Transverse colon (tissue), 4 donors: Measurements from ENCODE around the gene UBE4A. TPM values are rescaled to one million over a fixed set of nuclear protein-coding genes. Genes with fewer than 3 reads are reported as not detected.

Experiments
- DNase-seq: peaks from one replicate; pipeline ENCODE4 v3.0.0-alpha.2; 2019
- H3K27ac ChIP-seq, 4 donors: fragments of 200-600 bp; sonication (generic); 2 replicates each; pipeline ENCODE4 v1.5.1; 2016 to 2018; ENCODE audit warnings: inconsistent platforms in 4 of 4
- H3K27me3 ChIP-seq: fragments of 200-600 bp; sonication (generic); 2 replicates; pipeline ENCODE4 v1.5.1; 2017; ENCODE audit warnings: inconsistent platforms
- H3K36me3 ChIP-seq, 4 donors: fragments of 200-600 bp; sonication (generic); 2 replicates each; pipeline ENCODE4 v1.5.1; 2017 to 2019; ENCODE audit warnings: inconsistent platforms in 4 of 4
- H3K4me1 ChIP-seq, 4 donors: fragments of 200-600 bp; sonication (generic); 2 replicates each; pipeline ENCODE4 v1.5.1; 2017 to 2020; ENCODE audit warnings: inconsistent platforms in 4 of 4
- H3K4me3 ChIP-seq, 4 donors: fragments of 200-600 bp; sonication (generic); 1 replicate in 1 of 4; 2 replicates in 3 of 4; pipeline versions ENCODE4 v1.5.1 to v1.6.1; 2017 to 2019; ENCODE audit warnings: inconsistent platforms in 4 of 4
- H3K9me3 ChIP-seq, 2 donors: fragments of 200-600 bp; sonication (generic); 2 replicates each; pipeline ENCODE4 v1.5.1; 2017 to 2019; ENCODE audit warnings: inconsistent platforms in 2 of 2
- EP300 ChIP-seq: sonication (generic); formaldehyde crosslinking; IDR thresholded peaks from one replicate; pipeline ENCODE4 v1.6.1; 2017; ENCODE audit warnings: antibody characterized with exemption, low read depth
- POLR2A ChIP-seq: fragments of 450-650 bp; IDR thresholded peaks from one replicate; pipeline ENCODE4 v1.6.1; 2016; ENCODE audit warnings: antibody characterized with exemption, mild to moderate bottlenecking, moderate library complexity
- POLR2AphosphoS5 ChIP-seq, 3 donors: sonication (generic); formaldehyde crosslinking; IDR thresholded peaks; one replicate each; pipeline ENCODE4 v1.6.1; 2016; ENCODE audit warnings: antibody characterized with exemption in 3 of 3
- WGBS, 2 donors: methylation state at CpG; one replicate each; pipeline ENCODE4 v1.1.5; 2018; ENCODE audit warnings: low coverage in 1 of 2; 5-methylcytosine and 5-hydroxymethylcytosine counted together
- in situ Hi-C, 4 donors: fragments of 200-750 bp; cut with MboI; loops; one replicate each; pipeline versions ENCODE4 v1.15.0 to v1.15.1; 2017; ENCODE audit warnings: low sequenced_read_pairs in 3 of 4, low pct_ligation_motif_present in 1 of 4, low pct_unique_long_range_greater_than_20kb in 1 of 4
- intact Hi-C: fragments of 100-400 bp; cut with DNase I; formaldehyde crosslinking; loops from one replicate; pipeline ENCODE4 v1.15.1; 2023; ENCODE audit warnings: low total_unique reads
- total RNA-seq, 4 donors: library from RNA; depleted of rRNA; stranded (reverse); fragments of >200 nt; gene quantifications; one replicate each; pipeline ENCODE4 v1.1.0, GENCODE V29; 2016
- TF ChIP-seq, protein P1 (sequence below), 5 experiments: fragments of 200-600 bp in 3 of 5; fragments of 450-650 bp in 2 of 5; sonication (generic) in 3 of 5; IDR thresholded peaks; 1 replicate in 2 of 5; 2 replicates in 3 of 5; pipeline ENCODE4 v1.5.1; 2016 to 2017; ENCODE audit warnings: antibody characterized with exemption in 5 of 5, inconsistent platforms in 3 of 5, mild to moderate bottlenecking in 2 of 5, moderate library complexity in 1 of 5

Gene UBE4A
- total RNA-seq, 4 donors from 2014 or later, result 42.3 to 54.3 (median 49.2) TPM

DNA sequence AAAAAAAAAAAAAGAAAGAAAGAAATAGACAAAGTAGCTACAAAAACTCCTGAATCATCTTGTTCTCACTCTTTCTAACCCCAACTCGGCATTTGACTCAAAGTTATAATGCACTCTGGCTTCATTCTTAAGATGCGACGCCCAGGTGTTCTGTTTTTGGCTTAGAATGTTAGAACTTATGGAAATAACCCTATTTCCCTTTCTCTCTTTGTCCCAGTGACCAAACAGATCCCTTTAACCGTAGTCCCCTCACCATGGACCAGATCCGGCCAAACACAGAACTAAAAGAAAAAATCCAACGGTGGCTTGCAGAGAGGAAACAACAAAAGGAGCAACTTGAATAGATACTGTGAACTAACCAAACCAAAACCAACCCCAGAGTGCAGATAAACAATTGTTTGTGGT is 36.7 kb downstream of the UBE4A start:
- intact Hi-C loops, result no loop called here
- H3K4me3 ChIP-seq, result no peak overlapping the region
- H3K27ac ChIP-seq, result peak overlapping the region in 1 of 4 donors; percentile 26
- WGBS, 2 donors, result 78 to 80% methylated on average over 5 to 6 of the region's 6 CpGs
- TF ChIP-seq POLR2AphosphoS5 (IDR thresholded peaks at IDR 0.05) (no peak), POLR2A (no peak), EP300 (no peak)
- TF ChIP-seq, protein P1, sequence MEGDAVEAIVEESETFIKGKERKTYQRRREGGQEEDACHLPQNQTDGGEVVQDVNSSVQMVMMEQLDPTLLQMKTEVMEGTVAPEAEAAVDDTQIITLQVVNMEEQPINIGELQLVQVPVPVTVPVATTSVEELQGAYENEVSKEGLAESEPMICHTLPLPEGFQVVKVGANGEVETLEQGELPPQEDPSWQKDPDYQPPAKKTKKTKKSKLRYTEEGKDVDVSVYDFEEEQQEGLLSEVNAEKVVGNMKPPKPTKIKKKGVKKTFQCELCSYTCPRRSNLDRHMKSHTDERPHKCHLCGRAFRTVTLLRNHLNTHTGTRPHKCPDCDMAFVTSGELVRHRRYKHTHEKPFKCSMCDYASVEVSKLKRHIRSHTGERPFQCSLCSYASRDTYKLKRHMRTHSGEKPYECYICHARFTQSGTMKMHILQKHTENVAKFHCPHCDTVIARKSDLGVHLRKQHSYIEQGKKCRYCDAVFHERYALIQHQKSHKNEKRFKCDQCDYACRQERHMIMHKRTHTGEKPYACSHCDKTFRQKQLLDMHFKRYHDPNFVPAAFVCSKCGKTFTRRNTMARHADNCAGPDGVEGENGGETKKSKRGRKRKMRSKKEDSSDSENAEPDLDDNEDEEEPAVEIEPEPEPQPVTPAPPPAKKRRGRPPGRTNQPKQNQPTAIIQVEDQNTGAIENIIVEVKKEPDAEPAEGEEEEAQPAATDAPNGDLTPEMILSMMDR (IDR thresholded peaks at IDR 0.05), result no peak
- in situ Hi-C loops, result loop anchor here in 1 of 4 donors (10.0 kb wide), 1 partner anchor 99 kb away; no protein-coding TSS in a partner anchor
- H3K27me3 ChIP-seq, result no peaks in the 10 kb centered on the region
- no peak for DNase-seq
- H3K36me3 ChIP-seq, result peaks cover 0 to 52% (median 25%) of the 10 kb centered on the region in 4 donors
- H3K4me1 ChIP-seq, result peaks cover 0 to 8% (median 4%) of the 10 kb centered on the region in 4 donors
- H3K9me3 ChIP-seq, result no peaks in the 10 kb centered on the region

DNA sequence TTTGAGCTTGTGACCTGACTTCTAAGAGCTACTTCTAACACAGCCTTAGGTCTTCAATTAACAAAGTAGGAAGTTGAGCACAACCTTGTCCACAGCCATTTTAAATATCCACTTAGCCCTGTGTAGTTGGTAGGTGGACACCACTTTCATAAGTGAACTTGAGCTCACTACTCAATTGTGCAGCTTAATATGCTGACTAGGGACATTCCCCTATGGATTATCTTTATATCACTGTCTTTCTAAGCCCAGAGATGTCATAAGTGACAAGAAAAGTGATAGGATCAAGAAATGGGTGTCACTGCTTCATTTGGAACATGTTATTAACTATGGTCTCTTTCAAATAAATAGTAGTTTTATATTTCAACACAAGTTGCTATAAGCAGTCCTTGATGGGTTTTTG is 38.0 kb downstream of the UBE4A start:
- intact Hi-C loops (no loop called here), in situ Hi-C loops (loop anchor here in 1 of 4 donors (10.0 kb wide), 1 partner anchor 97 kb away; no protein-coding TSS in a partner anchor)
- Histone ChIP-seq H3K4me3 (no peak overlapping the region), H3K4me1 (peaks cover 0 to 11% (median 5%) of the 10 kb centered on the region in 4 donors), H3K27ac (no peak overlapping the region), H3K27me3 (no peaks in the 10 kb centered on the region), H3K36me3 (peaks cover 0 to 41% (median 19%) of the 10 kb centered on the region in 4 donors), H3K9me3 (no peaks in the 10 kb centered on the region)
- no peak for DNase-seq
- TF ChIP-seq POLR2A (no peak), POLR2AphosphoS5 (IDR thresholded peaks at IDR 0.05) (no peak), EP300 (no peak)
- TF ChIP-seq, protein P1 (IDR thresholded peaks at IDR 0.05), result no peak

DNA sequence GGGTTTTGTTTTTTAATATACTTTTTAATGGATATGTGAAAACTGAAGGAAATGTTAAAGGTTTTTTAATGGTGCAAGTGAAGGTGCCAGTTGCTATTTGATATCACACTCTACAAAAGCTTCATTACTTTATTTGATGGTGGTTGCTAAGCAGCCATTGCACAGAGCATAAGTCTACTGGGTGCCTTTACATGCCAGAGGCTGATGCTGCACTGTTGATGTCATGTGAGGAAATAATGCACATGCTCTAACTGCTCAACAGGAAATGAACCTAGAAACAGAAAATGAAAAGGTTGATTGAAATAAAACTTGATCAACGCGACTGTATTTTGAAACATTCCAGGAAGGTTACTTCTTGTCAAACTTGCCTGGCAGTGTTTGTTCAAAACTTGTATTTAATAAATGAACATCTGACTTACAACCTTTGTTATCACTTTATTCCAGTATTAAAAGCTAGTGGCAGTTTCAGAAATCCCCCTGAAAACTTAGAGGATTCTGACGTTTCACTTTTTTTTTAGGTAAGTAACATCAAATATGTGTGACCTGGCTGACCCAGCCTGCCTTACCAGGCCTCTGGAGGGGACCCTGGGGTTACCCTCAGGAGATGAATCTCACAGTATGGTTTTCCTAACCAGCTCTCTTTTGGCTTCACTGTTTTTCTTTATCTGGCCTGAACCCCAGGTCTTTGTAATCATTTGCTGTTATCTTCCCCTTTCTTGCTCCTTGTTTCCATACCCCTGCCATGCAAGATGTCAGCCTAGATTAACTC is 39.6 kb downstream of the UBE4A start:
- peaks cover 0 to 26% (median 12%) of the 10 kb centered on the region in 4 donors for H3K36me3 ChIP-seq
- no peak for DNase-seq
- H3K27me3 ChIP-seq, result no peaks in the 10 kb centered on the region
- intact Hi-C loops (no loop called here), in situ Hi-C loops (loop anchor here in 1 of 4 donors (10.0 kb wide), 1 partner anchor 96 kb away; no protein-coding TSS in a partner anchor)
- H3K9me3 ChIP-seq, result no peaks in the 10 kb centered on the region
- H3K4me1 ChIP-seq, result peaks cover 12 to 24% (median 17%) of the 10 kb centered on the region in 4 donors
- H3K27ac ChIP-seq, result peak overlapping the region in 2 of 4 donors; percentile 55 to 56
- H3K4me3 ChIP-seq, result no peak overlapping the region
- 44 to 47% methylated on average over 3 of the region's 3 CpGs for WGBS, 2 donors
- TF ChIP-seq, protein P1 (IDR thresholded peaks at IDR 0.05), result no peak
- TF ChIP-seq POLR2A (no peak), EP300 (no peak), POLR2AphosphoS5 (IDR thresholded peaks at IDR 0.05) (no peak)

DNA sequence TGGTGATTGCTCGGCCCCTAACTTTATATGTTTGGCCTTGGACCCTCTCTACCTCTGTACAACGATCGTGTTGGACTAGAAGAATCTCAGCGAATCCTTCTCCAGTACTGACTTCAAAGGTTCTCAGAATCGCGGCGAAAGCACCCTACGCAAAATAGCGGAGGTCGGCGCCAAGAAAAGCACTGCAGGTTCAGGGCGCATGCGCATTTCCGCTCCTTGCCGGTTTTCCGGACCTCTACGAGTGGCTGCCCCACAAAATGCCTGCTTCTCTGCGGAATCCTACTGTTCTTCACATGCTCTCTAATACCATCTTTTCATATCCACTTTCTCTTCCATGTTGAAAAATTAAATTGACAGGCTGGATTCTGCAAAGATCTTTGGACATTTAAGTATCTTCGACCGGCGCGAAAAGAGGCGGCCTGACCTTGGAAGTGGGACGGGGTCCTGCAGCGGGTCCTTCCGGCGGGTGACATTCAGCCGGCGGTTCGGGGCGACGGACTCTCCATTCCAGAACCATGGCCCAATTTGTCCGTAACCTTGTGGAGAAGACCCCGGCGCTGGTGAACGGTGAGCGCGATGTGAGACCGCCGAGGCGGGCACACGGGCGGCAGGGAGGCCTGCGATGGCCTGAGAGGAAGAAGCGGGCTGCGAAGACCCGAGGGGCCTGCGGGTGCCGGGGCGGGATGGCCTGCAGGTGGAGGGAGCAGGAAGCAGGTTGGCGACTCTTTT is 41.9 kb downstream of the UBE4A start, which contains the start of gene ATP5MG:
TSS of gene ATP5MG (plus strand) at position 456 of the 729 bp plus-strand sequence. CDS start at position 516, 60 bp downstream.
- in situ Hi-C loops (no loop called here), intact Hi-C loops (loop anchor here (2.0 to 5.0 kb wide), 2 partner anchors 36 to 87 kb away; partner anchors contain the start of gene KMT2A)
- Histone ChIP-seq H3K4me3 (peak within 1 kb of the TSS; percentile 69 to 79 (median 72)), H3K27me3 (no peaks in the 10 kb centered on the region), H3K9me3 (no peaks in the 10 kb centered on the region), H3K4me1 (peaks cover 13 to 32% (median 18%) of the 10 kb centered on the region in 4 donors), H3K27ac (peak within 1 kb of the TSS; percentile 82 to 95 (median 89)), H3K36me3 (peaks cover 0 to 4% (median under 1%) of the 10 kb centered on the region in 4 donors)
- DNase-seq, result peak; percentile 93
- TF ChIP-seq POLR2AphosphoS5 (IDR thresholded peaks at IDR 0.05) (peak; percentile 53 to 77 (median 68)), EP300 (no peak), POLR2A (peak; percentile 71)
- TF ChIP-seq, protein P1 (IDR thresholded peaks at IDR 0.05), result peak in 1 of 5 experiments; percentile 25
- 0% methylated on average over 9 to 51 of the region's 51 CpGs for WGBS, 2 donors
